ENCODE measurements around the gene INPP5D.

INPP5D gene

GRCh38 chr2:233256048-233256447, 195.9 kb downstream of the INPP5D start:
- no peak for DNase-seq (ENCODE audit: low spot score)
- ChIA-PET POLR2A (ENCODE audit: low non-redundant PET) (no interaction called here), CTCF (no interaction called here)
- H3K27ac ChIP-seq, result no peak overlapping the region
- TF ChIP-seq, protein P1, sequence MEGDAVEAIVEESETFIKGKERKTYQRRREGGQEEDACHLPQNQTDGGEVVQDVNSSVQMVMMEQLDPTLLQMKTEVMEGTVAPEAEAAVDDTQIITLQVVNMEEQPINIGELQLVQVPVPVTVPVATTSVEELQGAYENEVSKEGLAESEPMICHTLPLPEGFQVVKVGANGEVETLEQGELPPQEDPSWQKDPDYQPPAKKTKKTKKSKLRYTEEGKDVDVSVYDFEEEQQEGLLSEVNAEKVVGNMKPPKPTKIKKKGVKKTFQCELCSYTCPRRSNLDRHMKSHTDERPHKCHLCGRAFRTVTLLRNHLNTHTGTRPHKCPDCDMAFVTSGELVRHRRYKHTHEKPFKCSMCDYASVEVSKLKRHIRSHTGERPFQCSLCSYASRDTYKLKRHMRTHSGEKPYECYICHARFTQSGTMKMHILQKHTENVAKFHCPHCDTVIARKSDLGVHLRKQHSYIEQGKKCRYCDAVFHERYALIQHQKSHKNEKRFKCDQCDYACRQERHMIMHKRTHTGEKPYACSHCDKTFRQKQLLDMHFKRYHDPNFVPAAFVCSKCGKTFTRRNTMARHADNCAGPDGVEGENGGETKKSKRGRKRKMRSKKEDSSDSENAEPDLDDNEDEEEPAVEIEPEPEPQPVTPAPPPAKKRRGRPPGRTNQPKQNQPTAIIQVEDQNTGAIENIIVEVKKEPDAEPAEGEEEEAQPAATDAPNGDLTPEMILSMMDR (conservative IDR thresholded peaks at IDR 0.05; ENCODE audit: low read depth), result no peak
